ENCODE measurements around the gene SLC8A1.

DNA sequence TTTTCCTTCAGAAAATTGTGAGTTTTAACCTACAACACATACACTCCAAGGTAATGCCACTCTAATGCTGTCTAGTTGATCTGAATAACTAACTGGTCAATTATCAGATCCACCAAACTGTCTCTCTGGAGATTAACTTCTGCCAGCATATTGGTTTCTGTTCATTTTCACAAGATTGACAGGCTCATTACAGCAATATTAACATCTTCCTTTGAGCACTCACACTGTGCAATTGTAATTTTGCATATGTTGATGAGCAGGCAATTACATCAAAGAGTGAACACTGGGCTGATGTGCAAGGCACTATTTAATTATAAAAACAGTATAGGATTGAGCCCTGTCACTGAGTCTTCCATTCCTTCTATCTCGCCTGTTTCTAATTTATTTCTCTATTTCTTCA is 197.3 kb downstream of the SLC8A1 start:
- TF ChIP-seq CTCF (IDR thresholded peaks at IDR 0.05) (no peak), POLR2A (IDR thresholded peaks at IDR 0.05) (no peak)
